ENCODE measurements around the gene GARS1.
"Not testable (repeated sequence)": the region's sequence is repeated elsewhere in the genome, so short reads cannot be mapped to it uniquely, and the experiment has no call there.

The GARS1 gene

GRCh38 chr7:30594540-30595435, at the start of gene GARS1:
Gene GARS1 (plus strand): TSS chr7:30594878. CDS start chr7:30594922, 44 bp downstream.
- peak; percentile 92 to 96 (median 95) for DNase-seq

- DNase-seq, result no peak
Observed at GRCh38 chr7:30545791-30546555, 48.7 kb upstream of the GARS1 start.

GRCh38 chr7:30546596-30546995, 48.1 kb upstream of the GARS1 start:
- DNase-seq, result no peak

- DNase-seq, result peak; percentile 78 to 92 (median 78)
Observed at GRCh38 chr7:30548845-30549244, 45.8 kb upstream of the GARS1 start.

GRCh38 chr7:30549931-30550493, 44.7 kb upstream of the GARS1 start:
- DNase-seq, result peak in 2 of 3 experiments; percentile 13 to 28

- DNase-seq, result no peak
Observed at GRCh38 chr7:30552330-30552729, 42.3 kb upstream of the GARS1 start.

GRCh38 chr7:30553141-30553540, 41.5 kb upstream of the GARS1 start:
- DNase-seq, result no peak

GRCh38 chr7:30553546-30553945, 41.1 kb upstream of the GARS1 start:
- DNase-seq, result no peak

- DNase-seq, result no peak
Observed at GRCh38 chr7:30555525-30555924, 39.2 kb upstream of the GARS1 start.

GRCh38 chr7:30556840-30557239, 37.8 kb upstream of the GARS1 start:
- DNase-seq, result peak in 2 of 3 experiments; percentile 90 to 98

- no peak for DNase-seq
Observed at GRCh38 chr7:30557245-30557644, 37.4 kb upstream of the GARS1 start.

- no peak for DNase-seq
Observed at GRCh38 chr7:30559611-30560010, 35.1 kb upstream of the GARS1 start.

GRCh38 chr7:30561389-30561788, 33.3 kb upstream of the GARS1 start:
- DNase-seq, result no peak

- DNase-seq, result peak in 2 of 3 experiments; percentile 11 to 29
Observed at GRCh38 chr7:30562498-30562897, 32.2 kb upstream of the GARS1 start.

GRCh38 chr7:30562909-30563308, 31.8 kb upstream of the GARS1 start:
- DNase-seq, result no peak

GRCh38 chr7:30563326-30563942, 31.2 kb upstream of the GARS1 start:
- no peak for DNase-seq

GRCh38 chr7:30564243-30564892, 30.3 kb upstream of the GARS1 start:
- peak; percentile 73 to 95 (median 74) for DNase-seq

- DNase-seq, result no peak
Observed at GRCh38 chr7:30566596-30566995, 28.1 kb upstream of the GARS1 start.

- DNase-seq, result no peak
Observed at GRCh38 chr7:30567081-30567480, 27.6 kb upstream of the GARS1 start.

GRCh38 chr7:30570238-30570637, 24.4 kb upstream of the GARS1 start:
- not testable (repeated sequence) for DNase-seq

GRCh38 chr7:30572212-30572841, 22.4 kb upstream of the GARS1 start:
- DNase-seq, result no peak

- DNase-seq, result no peak
Observed at GRCh38 chr7:30575910-30576309, 18.8 kb upstream of the GARS1 start.
